Renal pelvis (tissue), 12 donors: ENCODE results near the gene TTC39A. TPM values are rescaled to one million over a fixed set of nuclear protein-coding genes. Genes with fewer than 3 reads are reported as not detected.

Experiments used
- DNase-seq: peaks from one replicate; pipeline ENCODE4 v3.0.0-alpha.2; 2013
- long read RNA-seq, 16 experiments: transcript quantifications; one replicate each; lab custom pipeline, GENCODE V29; 2026
- polyA plus RNA-seq, 3 donors: library from polyadenylated mRNA; unstranded; fragments of 120-200 nt; gene quantifications; one replicate each; pipeline ENCODE4 v1.2.1, GENCODE V29; 2013; ENCODE audit not compliant: insufficient read length in 3 of 3

The TTC39A gene
- polyA plus RNA-seq: 10 to 100 TPM in 1 of 3 donors, 1 to 10 TPM in 2; 9.0 to 12.3 (median 9.6) TPM
- long read RNA-seq, donor 1, partial matches to known transcripts: 0 of 1 reads
- long read RNA-seq, donor 1, other reads (novel, unspliced or antisense): 0 of 1 reads
- long read RNA-seq, donor 2: 0 reads
- long read RNA-seq, donor 3, partial matches to known transcripts: 0 of 2 reads
- long read RNA-seq, donor 3, other reads (novel, unspliced or antisense): 0 of 2 reads
- long read RNA-seq, donor 4, partial matches to known transcripts: 0 of 1 reads
- long read RNA-seq, donor 4, other reads (novel, unspliced or antisense): 0 of 1 reads
- long read RNA-seq, donor 5: 0 reads
- long read RNA-seq, donor 6, partial matches to known transcripts: 5 of 6 reads
- long read RNA-seq, donor 6, other reads (novel, unspliced or antisense): 0 of 6 reads
- long read RNA-seq, donor 7, partial matches to known transcripts: 0 of 1 reads
- long read RNA-seq, donor 7, other reads (novel, unspliced or antisense): 0 of 1 reads
- long read RNA-seq, donor 8: 0 reads
- long read RNA-seq, donor 9: 0 reads
- long read RNA-seq, donor 10: 0 reads
- long read RNA-seq, donor 11, partial matches to known transcripts: 0 of 1 reads
- long read RNA-seq, donor 11, other reads (novel, unspliced or antisense): 0 of 1 reads
- long read RNA-seq, donor 12, partial matches to known transcripts: 5 of 8 reads
- long read RNA-seq, donor 12, other reads (novel, unspliced or antisense): 0 of 8 reads
- long read RNA-seq, donor 13, partial matches to known transcripts: 0 of 1 reads
- long read RNA-seq, donor 13, other reads (novel, unspliced or antisense): 0 of 1 reads
- long read RNA-seq, donor 14: 0 reads
- long read RNA-seq, donor 15: 0 reads
- long read RNA-seq, donor 16: 0 reads

DNA sequence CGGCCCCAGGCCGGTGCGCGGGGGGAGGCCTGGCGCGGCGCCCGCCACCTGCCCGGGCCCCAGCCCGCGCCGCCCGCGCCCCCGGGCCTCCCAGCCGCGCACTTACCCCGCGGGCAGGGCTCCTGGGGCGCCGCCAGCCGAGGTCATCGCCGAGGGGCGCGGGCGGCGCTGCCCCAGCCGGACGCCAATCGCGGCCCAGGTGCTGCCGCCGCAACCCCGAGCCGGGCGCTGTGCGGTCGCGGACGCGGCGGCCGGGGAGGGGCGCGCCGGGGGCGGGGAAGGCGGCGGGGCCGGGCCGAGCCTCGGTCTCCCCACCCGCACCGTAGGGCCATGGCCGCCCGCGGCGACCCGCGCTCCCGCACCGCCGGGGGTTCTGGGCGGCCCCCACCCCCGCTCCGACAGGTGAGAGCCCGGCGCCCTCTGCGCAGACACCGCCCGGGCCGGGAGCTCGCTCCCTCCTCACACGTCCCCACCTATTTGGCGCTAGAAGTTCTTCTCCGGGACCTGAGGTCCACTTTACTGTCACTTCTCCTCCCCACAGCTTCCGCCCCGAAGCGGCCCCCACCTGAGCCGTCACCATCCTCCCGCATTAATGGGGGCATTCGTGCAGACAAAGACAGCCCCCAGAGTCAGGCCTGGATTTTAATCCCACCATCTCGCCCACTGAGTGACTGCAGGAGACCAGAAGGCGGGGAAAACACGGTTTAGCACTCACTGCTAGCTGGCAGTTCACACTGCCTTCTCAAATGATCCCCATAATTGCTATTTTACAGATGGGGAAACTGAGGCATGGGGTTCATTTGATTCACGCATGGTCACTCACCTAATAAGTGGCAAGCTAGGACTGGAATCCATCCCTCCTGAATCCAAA, at the start of gene TTC39A:
TTC39A (minus strand) TSS at position 232 of the 871 bp plus-strand sequence; CDS start at position 147, 85 bp downstream.
- no peak for DNase-seq

DNA sequence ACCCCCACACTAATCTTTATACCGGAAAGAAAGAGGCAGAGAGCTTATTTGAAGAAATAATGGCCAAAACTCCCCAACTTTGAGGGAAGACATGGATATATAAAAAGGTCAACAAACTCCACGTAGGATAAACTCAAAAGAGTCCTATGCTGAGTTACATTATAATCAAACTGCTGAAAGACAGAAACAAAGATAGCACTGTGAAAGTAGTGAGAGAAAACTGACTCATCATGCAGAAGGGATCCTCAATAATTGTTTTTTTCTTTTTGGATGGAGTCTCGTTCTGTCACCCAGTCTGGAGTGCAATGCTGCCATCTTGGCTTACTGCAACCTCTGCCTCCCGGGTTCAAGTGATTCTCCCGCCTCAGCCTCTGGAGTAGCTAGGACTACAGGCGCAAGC, 48.5 kb upstream of the TTC39A start:
- DNase-seq: no peak

DNA sequence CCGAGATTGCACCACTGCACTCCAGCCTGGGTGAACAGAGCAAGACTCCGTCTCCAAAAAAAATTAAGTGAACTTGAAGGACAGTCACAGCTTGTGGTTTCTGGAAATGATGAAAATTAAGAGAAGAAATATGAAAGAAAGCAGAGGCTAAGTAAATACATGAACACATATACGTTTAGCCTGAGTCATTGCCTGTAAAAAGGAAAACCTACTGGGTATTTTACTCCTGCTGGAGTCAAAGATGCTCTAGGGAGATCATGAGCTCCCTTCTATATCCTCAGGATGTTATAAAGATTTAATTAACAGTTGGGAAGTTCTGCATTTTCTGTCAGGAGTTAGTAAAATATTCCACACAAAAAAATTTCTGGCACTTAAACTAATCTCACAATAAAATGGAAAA, 43.5 kb upstream of the TTC39A start:
- DNase-seq: no peak

DNA sequence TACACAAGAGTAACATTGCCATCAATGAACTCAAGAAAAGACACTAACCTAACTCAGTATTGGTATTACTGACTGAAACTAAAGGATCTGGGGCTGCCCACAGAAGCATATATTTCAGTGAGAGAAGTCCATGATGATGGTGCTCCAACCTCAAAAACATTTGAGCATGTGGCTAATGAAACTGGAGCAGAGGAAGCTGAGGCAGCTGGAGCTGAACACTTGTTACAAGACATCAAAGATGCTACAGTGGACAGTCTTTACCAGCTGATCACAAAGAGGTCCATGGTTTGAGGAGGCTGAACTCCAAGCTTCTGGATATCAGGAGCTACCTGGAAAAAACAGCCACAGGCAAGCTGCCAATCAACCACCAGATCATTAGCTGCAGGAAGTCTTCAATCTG, 42.2 kb upstream of the TTC39A start:
- DNase-seq: no peak

DNA sequence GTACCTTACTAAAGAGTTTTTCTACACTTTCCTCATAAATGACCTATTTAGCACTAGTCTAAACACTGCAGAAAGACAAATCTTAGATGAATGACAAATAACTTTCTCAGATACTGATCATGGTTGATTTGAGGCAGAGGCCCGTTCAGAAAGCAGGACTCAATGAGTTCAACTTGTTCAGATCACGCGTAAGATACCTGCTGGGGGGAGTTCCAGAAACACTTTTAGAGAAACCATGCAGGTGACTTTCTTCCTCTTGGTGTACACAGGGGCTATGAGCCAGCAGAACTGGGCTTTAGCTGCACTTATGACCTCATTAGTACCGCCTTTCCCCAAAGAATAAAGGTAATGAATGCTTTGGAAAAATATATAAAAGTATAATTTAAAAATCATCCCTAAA, 38.8 kb upstream of the TTC39A start:
- no peak for DNase-seq

DNA sequence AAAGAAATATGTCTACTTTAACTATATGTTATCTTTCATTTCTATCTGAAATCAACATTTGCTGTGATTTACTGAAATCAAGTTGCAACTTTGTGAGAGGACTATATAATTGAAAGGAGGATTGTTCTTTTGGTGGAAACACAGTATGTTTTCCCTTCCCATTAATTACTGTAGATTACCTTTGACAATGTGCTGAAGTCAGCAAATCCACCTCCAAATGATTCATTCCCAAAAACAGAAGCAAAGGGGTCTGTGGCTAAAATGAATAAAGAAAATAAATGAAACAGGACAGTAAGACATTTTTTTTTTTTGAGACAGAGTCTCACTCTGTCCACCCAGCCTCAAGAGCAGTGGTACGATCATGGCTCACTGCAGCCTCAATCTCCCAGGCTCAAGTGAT, 35.4 kb upstream of the TTC39A start:
- no peak for DNase-seq

DNA sequence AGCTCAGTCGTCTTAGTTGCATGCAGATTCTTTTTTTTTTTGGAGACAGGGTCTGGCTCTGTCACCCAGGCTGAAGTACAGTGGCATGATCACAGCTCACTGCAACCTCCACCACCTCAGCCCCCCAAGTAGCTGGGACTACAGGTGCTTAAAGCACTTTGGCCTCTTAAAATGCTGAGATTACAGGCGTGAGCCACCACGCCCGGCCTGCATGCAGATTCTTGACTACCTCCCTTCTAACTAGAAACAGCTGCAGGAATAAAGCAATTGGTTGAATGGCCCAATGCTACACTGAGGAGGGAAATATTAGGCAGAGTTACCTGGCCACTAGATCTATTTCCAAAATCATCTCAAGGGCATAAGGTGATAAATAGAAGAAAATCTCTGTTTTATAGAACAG, 29.5 kb upstream of the TTC39A start:
- no peak for DNase-seq

DNA sequence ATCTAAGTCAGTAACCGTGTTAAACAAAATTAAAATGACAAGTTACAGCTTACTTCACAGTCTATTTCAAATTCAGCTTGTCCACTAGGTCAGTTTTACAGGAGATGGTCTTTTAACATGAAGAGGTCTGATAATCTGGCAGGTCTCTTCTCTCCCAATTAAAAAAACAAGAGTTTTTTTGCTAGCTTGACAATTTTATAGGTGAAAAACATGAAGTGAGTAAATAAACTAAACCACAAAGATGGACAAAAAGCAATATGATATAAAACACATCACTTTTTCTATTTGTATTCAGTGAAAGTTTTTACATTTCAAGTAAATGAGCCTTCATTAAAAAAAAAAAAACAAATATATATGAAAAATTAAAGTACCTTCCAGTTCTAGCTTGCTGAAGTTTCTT, 25.0 kb upstream of the TTC39A start:
- no peak for DNase-seq

DNA sequence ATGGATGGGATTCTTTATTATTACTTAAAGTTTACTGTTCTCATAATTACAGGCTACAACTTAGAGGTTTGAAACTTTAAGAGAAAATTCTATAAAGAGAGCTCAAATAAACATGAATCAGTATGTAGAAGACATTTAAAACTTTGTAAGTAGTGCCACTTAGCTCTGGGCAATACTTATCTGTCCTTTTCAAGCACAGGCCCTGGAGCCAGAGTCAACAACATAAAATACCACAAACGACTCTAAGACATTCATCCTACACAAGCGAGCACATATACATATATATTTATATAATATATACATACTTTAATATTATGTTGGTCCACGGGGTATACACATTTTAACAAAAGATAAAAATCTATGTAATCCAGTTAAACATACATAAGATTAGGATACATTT, 24.1 kb upstream of the TTC39A start:
- no peak for DNase-seq

DNA sequence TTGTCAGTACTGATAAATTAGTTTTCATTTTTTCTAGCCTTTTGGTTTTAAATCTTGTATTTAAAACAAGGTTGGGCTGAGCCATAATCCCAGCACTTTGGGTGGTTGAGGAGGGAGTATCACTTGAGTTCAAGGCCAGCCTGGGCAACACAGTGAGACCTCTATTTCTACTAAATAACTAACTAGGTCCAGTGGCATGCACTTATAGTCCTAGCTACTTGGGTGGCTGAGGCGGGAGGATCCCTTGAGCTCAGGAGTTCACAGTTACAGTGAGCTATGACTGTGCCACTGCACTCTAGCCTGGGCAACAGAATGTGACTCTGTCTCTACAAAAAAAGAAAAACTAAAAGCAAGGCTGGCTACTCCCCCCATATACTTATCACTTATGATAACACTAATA, 21.5 kb upstream of the TTC39A start:
- no peak for DNase-seq

DNA sequence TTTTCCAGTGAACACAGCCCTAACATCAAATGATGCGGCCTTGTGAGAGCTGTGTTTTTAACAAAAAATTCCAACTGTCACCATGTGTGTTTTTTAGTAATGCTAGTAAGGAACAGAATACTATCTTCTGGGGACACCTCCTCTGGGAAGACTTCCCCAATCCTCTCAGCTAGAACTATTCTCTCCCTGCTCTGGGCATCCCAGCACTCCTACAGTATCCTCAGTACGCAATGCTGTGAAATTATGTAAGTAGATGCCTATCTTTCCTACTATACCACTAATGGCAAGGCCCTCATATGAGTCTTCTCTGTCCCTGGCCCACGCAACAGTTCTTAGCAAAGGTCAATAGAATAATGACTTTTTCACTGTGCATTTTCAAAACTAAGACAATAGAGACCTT, 19.5 kb upstream of the TTC39A start:
- DNase-seq: no peak

DNA sequence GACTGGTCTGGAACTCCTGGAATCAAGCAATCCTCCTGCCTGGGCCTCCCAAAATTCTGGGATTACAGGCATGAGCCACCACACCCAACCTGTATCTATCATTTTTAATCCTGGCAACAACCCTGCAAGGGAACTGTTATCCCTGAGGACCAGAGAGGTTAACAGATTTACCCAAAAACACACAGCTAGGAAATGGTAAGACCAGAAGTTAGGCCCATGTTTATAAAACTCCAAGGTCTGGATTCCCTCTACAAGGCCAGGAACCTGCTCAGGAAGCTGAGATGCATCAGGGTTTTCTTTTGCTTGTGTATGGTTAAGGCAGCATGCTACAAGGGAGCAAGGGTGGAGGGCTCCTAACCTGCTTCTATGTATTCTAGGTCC, 17.8 kb upstream of the TTC39A start:
- DNase-seq: no peak

DNA sequence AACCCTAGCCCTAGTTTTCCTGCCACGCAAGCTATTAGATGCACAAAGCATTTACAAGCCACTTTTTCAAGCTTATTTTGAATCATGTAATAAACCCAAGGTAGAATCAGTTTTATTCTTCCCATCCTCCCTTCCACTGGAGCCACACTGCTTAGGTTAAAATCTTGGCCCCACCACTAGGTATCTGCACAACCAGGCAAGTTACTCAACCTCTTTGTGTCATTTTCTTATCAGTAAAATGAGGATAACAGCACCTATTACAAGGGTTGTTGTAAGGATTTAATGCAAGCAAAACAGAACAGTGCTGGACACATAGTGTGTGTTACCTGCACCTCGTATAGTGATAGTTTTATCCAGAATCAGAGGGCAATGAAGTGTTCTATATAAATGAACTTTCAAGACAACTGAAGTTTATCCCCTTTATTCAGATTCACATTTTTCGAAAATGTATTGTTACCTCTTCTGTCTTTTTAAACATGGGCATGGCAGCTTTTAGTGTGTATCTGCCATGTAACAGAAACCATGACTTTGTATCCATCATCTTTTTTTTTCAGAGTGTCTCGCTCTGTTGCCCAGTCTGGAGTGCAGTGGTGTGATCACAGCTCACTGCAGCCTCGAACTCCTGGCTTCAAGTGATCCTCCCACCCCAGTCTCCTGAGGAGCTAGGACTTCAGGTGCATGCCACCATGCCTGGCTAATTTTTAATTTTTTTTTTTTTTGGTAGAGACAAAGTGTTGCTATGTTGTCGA, 17.2 kb upstream of the TTC39A start:
- no peak for DNase-seq

DNA sequence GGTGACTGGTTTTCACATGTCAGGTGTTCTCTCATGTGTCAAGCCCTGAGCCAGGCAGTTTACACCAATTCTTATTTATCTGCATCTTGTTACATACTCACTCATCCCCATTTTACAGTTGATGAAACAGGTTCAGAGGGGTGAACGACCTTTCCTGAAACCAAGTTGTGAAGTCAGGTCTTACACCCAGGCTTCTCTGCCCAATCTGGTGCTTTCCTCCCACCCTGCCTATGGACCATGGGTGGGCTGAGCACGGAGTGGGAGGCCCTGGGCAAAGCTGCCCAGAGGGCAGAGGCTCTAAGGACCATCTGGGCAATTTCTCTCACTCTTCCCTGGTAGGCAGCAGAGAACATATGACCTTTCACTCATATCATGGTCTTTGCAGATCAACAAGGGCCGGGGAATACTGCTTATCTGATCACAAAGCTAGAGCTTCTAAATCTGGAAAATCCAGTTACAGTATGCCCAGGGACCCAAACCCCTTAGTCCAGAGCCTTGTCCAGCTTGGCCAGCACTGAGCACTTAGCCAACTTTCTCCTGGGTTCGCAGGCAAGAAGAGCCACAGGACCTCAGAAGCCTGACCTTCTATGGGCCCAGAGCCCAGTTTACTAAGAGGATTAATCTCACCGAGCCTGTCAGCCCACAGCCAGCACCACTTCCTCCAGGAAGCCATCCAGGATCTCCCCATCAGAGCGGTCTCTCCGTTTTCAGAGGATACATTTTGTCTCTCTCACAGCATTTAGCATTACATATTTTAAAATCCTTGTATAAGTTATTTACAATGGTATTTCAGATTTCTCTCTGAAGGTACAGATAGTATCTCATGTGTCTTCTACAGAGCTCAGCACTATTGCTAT, 16.0 kb upstream of the TTC39A start:
- DNase-seq: no peak

DNA sequence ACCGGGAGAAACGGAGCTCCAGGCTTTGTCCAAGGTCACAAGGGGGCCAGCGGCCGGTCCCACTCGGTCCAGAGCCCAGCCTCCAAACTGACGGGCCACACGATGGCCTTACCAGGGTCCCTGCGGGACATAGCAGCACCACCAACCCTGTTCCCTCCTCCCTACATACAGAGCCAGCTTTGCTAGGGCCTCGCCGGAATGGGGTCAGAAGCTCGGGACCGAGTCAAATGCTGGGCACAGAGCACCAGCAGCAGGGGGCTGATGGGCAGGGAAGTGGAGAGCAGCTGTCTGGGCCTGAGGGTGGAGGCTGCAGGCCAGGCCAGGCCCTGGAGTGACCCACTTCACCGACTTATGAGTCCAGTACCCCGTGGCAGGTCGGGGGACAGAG, 14.9 kb upstream of the TTC39A start:
- no peak for DNase-seq

DNA sequence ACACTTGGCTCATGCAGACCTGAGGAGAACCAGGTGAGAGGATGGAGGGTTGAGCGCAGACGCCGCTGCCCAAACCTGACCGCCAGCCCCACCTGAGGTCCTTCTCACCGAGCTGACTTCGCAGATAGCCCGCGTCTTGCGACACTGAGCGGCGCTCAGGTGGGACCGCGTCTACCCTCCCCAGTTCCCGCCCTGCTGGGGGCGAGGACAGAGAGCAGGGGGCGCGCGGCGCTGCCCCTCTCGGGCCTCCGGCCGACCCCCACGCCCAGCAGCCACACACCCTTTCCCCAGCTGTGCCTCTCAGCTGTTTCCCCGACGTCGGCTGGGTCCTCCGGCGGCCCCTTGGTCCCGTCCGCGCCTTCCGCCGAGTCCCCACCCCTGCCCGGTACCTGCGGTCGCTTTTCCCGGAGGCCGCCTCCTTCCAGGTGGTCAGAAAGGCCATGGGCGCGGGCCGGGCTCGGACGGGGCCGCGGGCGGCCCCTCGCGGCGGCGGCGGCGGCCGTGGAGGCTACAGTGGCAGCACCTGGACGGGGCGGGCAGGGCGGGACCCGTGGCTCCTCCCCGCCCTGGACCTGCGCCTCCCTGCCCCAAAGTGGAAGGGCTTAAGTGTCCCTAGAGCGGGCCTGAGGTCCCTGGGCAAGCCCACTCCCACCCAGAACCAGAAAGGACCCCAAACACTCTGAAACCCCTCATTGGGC, 14.4 kb upstream of the TTC39A start:
- no peak for DNase-seq

DNA sequence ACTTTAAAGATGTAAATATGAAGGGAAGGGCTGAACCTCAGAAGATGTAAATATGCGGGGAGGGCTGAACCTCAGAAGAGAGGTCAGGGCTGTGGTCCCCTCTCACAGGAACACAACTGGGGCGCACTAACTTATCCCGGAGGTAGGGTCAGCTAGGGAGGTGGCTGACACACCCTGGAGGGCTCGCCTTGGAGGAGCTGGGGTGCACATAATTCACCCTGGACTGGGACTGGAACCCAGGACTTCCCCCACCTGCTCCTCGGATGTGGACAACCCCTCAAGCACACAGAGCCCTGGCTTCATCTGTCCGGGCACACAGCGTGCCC, 13.9 kb upstream of the TTC39A start:
- no peak for DNase-seq

DNA sequence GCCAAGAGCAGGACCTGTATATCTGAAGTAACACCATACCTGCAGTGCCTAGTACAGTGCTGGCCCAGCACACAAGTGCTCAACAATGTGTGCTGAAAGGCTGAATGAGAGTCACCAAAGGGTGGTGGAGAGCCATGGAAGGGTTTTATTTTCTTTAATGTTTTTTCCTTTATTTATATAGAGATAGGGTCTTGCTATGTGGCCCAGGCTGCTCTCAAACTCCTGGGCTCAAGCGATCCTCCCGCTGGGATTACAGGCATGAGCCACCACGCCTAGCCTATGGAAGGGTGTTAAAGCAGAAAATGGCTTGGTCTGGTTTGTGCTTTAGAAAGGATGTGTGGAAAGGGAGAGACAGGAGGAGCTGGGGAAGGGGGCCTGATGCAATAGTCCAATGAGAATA, 13.3 kb upstream of the TTC39A start:
- DNase-seq: no peak

DNA sequence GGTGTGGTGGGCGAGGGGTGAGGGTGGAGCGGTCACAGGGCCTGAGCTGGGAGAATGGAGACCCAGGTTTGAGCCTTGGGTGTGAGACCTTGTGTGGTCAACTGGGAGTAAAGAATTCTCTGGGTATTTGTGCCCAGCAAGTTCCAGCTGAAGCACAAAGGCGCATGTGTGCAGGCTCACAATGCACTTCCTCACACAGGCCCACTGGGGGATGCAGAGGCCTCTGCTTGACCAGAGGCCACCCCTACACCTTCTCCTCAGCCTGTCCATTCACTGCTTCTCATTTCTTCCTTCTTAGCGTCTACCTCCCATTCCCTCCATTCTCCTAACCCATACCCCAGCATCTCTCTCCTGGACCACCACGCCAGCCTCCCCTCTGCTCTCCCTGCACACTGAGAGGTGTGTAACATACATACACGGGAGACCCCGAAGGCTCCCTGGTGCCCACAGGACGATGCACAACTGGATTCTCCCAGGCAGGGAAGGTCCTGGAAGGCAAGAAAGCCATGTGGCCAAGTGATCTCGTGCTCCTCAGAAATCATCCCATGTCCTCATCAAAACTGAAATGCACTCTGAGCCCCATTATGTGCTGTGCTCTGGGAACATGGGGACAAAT, 12.3 kb upstream of the TTC39A start:
- no peak for DNase-seq
